Measurements from ENCODE around the gene RAB11FIP2.

RAB11FIP2 gene

GRCh38 chr10:118062798-118063238 is 16.1 kb upstream of the RAB11FIP2 start:
- Mint-ChIP-seq H3K9me3 (peaks cover 3% of the 10 kb centered on the region), H3K4me3 (no peak overlapping the region), H3K36me3 (ENCODE audit: low read depth) (no peaks in the 10 kb centered on the region), H3K4me1 (no peaks in the 10 kb centered on the region), H3K27ac (no peak overlapping the region), H3K27me3 (ENCODE audit: low read depth, poor library complexity) (no peaks in the 10 kb centered on the region)
- DNase-seq, result no peak
- no peak for TF ChIP-seq CTCF (IDR thresholded peaks at IDR 0.05)

GRCh38 chr10:118058371-118058770 is 11.6 kb upstream of the RAB11FIP2 start:
- H3K9me3 Mint-ChIP-seq, result no peaks in the 10 kb centered on the region
- H3K4me1 Mint-ChIP-seq, result no peaks in the 10 kb centered on the region
- no peak overlapping the region for H3K27ac Mint-ChIP-seq
- no peak for DNase-seq
- H3K27me3 Mint-ChIP-seq (ENCODE audit: low read depth, poor library complexity), result no peaks in the 10 kb centered on the region
- no peaks in the 10 kb centered on the region for H3K36me3 Mint-ChIP-seq (ENCODE audit: low read depth)
- H3K4me3 Mint-ChIP-seq, result no peak overlapping the region
- no peak for TF ChIP-seq CTCF (IDR thresholded peaks at IDR 0.05)

GRCh38 chr10:118057361-118057760 is 10.6 kb upstream of the RAB11FIP2 start:
- Mint-ChIP-seq H3K27ac (no peak overlapping the region), H3K36me3 (ENCODE audit: low read depth) (no peaks in the 10 kb centered on the region), H3K27me3 (ENCODE audit: low read depth, poor library complexity) (no peaks in the 10 kb centered on the region), H3K4me3 (no peak overlapping the region), H3K9me3 (no peaks in the 10 kb centered on the region), H3K4me1 (no peaks in the 10 kb centered on the region)
- no peak for TF ChIP-seq CTCF (IDR thresholded peaks at IDR 0.05)
- no peak for DNase-seq

GRCh38 chr10:118054383-118054782 is 7.6 kb upstream of the RAB11FIP2 start:
- Mint-ChIP-seq H3K27me3 (ENCODE audit: low read depth, poor library complexity) (peaks cover 4% of the 10 kb centered on the region), H3K9me3 (no peaks in the 10 kb centered on the region), H3K36me3 (ENCODE audit: low read depth) (no peaks in the 10 kb centered on the region), H3K4me1 (peaks cover 6% of the 10 kb centered on the region), H3K4me3 (no peak overlapping the region), H3K27ac (no peak overlapping the region)
- no peak for TF ChIP-seq CTCF (IDR thresholded peaks at IDR 0.05)
- no peak for DNase-seq

- H3K4me3 Mint-ChIP-seq, result no peak overlapping the region
- H3K9me3 Mint-ChIP-seq, result no peaks in the 10 kb centered on the region
- no peak for DNase-seq
- no peak overlapping the region for H3K27ac Mint-ChIP-seq
- H3K27me3 Mint-ChIP-seq (ENCODE audit: low read depth, poor library complexity), result peaks cover 4% of the 10 kb centered on the region
- H3K36me3 Mint-ChIP-seq (ENCODE audit: low read depth), result no peaks in the 10 kb centered on the region
- TF ChIP-seq CTCF (IDR thresholded peaks at IDR 0.05), result no peak
- H3K4me1 Mint-ChIP-seq, result peaks cover 8% of the 10 kb centered on the region
Measured at GRCh38 chr10:118052816-118053215, 6.1 kb upstream of the RAB11FIP2 start.

- H3K4me3 Mint-ChIP-seq, result peak overlapping the region; percentile 78
- no peak for DNase-seq
- H3K36me3 Mint-ChIP-seq (ENCODE audit: low read depth), result no peaks in the 10 kb centered on the region
- peaks cover 49% of the 10 kb centered on the region for H3K4me1 Mint-ChIP-seq
- H3K27ac Mint-ChIP-seq, result no peak overlapping the region
- no peaks in the 10 kb centered on the region for H3K9me3 Mint-ChIP-seq
- no peak for TF ChIP-seq CTCF (IDR thresholded peaks at IDR 0.05)
- H3K27me3 Mint-ChIP-seq (ENCODE audit: low read depth, poor library complexity), result peaks cover 4% of the 10 kb centered on the region
Measured at GRCh38 chr10:118047880-118048279, 1.1 kb upstream of the RAB11FIP2 start.
